HS-27A (cell line): ENCODE measurements around the gene RTN4RL2.

Experiments used
- DNase-seq: peaks from one replicate; pipeline ENCODE4 v3.0.0-alpha.2; 2012; ENCODE audit warnings: low read depth, missing footprints

Gene RTN4RL2

DNA sequence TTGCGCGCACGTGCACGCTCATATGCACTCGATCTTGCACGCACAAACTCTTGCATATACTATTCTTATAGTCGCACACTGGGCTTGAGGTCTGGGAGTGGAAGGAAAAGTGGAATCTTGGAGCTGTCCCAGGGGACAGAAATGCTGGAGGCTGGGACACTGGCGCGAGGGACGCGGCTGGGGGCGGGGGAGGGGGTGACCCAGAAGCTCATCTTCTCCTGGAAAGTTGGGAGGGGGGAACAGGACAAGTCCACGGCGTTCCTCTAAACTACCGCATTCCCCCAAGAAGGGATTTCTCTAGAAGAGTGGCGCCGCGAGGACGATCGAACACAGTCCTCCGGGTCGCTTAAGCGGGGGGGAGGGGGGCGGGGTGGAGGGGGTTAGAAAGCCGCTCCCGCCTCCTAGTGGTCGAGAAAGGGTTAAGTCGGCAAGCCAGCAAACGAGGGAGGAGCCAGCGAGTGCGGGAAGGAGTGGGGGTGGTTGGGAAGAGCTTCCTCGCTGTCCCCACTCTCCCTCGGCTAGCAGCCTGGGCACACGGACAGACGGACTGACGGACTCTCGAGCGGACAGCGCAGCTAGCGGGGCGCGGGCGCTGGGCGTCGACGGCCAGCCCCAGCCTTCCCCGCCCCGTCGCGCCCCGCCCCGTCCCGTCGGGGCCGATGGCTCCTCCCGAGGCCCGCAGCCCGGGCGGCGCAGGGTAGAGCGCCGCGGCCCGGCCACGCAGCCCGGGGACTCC is at the start of gene RTN4RL2:
Gene RTN4RL2, plus strand, starts transcription at position 507 of the 736 bp plus-strand sequence. CDS start 338 bp downstream, outside the sequence.
- DNase-seq = no peak

DNA sequence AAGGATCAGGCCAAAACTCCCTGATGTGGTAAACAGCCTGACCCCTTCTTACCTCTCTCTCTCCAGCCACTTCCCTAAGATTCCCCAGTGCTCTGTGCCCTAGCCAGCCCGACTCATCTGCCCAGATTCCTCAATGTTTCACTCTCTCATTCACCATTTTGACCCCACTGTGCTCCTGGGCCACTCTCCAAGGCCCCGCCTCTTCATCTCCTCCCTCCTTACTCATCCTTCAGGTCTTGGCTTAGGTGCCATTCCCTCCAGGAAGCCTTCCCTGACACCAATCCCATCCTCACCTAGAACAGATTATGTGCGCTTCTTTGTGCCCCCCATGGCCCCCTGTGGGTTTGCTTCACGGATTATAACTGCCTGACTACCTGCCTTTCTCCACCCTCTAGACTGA is 46.6 kb upstream of the RTN4RL2 start:
- DNase-seq = no peak

GRCh38 chr11:57414612-57415212 is 45.6 kb upstream of the RTN4RL2 start:
- no peak for DNase-seq

GRCh38 chr11:57416436-57416835 is 43.9 kb upstream of the RTN4RL2 start:
- no peak for DNase-seq

GRCh38 chr11:57417056-57417455 is 43.3 kb upstream of the RTN4RL2 start:
- no peak for DNase-seq

DNA sequence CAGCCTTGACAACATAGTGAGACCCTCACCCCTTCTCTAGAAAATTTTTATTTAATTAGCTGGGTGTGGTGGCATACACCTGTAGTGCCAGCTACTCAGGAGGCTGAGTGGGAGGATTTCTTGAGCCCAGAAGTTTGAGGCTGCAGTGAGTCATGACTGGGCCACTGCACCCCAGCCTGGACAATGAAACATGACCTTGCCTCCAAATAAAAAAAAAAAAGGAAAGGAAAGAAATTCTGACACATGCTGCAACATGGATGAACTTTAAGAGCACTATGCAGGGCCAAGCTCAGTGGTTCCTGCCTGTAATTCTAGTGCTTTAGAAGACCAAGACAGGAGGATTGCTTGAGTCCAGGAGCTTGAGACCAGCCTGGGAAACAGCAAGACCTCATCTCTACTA is 42.2 kb upstream of the RTN4RL2 start:
- no peak for DNase-seq

DNA sequence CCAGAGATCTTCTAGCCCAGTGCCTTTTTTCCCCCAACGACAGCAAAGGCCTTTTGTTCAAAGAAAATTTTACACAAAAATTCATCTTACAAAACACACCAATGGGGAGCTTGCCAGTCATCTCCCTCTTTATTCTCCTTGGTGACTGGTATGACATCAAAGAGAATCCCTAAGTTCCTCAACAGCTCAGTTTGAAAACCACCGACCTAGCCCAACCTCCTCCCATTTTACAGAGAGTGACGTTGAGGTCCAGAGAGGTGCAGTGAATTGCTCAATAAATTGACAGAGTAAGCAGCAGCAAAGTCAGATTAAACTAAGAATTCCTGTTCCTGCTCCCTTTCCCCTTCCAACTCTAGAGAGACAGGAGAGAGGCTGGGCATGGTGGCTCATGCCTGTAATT is 41.2 kb upstream of the RTN4RL2 start:
- DNase-seq = no peak

- no peak for DNase-seq
These were observed 39.3 kb upstream of the RTN4RL2 start for GRCh38 chr11:57421066-57421465.

- DNase-seq = no peak
These were observed 38.5 kb upstream of the RTN4RL2 start for GRCh38 chr11:57421805-57422204.

DNA sequence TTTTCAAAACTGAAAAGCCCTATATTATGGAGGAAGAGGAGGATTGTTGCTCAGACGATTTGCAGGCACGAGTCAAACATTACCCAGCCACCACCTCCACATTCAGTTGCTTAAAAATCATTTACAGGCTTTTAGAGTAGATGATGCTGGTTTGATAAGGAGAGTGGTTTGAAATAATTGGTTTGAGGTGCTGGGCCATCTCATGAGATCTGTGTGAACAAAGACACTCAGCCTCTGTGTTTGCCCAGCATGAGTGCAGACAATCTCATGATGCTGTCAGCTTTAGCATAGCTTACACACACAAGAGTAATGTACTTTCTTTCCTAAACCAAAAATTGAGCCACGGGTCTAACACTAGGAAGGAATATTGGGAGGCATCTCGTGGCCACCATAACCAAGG is 37.7 kb upstream of the RTN4RL2 start:
- no peak for DNase-seq

DNA sequence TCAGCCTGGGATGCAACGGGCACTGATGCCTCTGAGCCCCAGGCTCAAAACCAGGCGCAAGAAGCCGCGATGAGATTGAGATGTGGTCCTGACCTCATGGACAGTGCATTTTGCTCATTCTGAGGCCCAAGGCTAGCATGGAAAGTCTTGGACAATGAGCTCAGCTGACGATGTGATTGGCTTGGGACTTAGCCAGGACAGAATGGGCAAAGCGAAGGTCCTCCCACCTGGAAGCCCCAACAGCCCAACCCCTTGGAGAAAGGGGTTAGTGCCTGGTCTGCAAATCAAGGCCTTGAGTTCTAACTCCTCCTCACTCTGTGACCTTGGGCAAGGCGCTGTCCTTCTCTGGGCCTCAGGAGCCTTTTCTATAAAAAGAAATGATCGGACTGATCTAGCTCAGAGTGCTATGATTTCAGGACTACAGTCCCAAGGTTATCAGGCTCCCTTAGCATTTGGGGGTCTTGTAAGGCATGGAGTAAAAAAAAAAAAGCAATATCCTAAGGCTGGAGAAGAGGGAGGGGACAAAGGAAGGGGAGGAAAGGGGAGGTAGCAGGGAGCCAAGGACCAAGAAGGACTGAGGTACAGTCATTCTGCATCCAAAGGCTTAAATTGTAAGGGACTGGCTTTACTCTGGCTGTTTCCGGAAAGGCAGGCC is 36.1 kb upstream of the RTN4RL2 start:
- DNase-seq = no peak

- DNase-seq = peak; percentile 89
These were observed 35.4 kb upstream of the RTN4RL2 start for GRCh38 chr11:57424792-57425564.

DNA sequence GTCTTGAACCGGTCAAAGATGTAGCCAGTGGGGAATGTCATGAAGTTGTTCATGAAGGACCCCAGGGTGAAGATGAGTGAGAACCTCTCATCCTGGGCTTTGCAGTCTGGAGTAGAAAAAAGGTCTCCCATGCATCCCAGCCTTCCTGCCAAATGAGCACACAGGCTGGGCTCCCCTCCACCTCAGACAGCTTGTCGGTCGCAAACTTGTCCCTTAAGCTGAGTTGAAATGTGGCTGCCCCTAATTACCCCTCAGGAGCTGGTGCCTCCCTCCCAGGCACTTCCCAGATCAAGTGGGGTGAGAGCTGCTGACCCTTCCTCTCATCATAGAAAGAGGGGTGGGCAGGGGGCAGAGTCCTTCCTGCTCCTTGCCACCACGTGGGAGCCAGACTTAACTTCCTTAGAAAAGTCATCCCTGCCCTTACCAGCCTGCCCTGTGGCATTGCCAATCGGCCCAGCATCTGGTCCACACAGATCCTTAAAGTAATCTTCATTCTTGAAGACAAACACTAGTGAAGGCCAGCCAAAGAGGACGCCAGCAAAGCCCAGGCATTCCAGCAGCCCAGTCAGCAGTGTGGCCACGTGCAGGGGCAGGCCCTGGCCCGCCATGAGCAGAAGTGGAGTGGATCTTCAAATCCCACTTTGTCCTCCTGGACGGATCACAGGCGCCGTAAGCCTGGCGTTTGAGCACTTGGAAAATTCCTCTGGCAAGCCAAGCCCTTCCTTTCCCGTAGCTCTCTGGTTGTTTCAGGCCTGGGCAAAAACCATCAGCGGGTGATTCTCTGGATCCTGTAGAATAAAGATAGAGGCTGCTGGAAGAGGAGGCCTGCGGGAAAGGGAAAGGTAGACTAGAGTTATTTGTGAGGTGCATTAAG is 34.5 kb upstream of the RTN4RL2 start:
- no peak for DNase-seq

- no peak for DNase-seq
These were observed 33.8 kb upstream of the RTN4RL2 start for GRCh38 chr11:57426439-57426928.

GRCh38 chr11:57426929-57427726 is 33.2 kb upstream of the RTN4RL2 start, which contains the start of gene SLC43A3:
Gene SLC43A3 (minus strand): TSS chr11:57427121. CDS start chr11:57426172, 949 bp downstream.
- DNase-seq = peak; percentile 91

- DNase-seq = no peak
These were observed 32.6 kb upstream of the RTN4RL2 start for GRCh38 chr11:57427727-57428082.

DNA sequence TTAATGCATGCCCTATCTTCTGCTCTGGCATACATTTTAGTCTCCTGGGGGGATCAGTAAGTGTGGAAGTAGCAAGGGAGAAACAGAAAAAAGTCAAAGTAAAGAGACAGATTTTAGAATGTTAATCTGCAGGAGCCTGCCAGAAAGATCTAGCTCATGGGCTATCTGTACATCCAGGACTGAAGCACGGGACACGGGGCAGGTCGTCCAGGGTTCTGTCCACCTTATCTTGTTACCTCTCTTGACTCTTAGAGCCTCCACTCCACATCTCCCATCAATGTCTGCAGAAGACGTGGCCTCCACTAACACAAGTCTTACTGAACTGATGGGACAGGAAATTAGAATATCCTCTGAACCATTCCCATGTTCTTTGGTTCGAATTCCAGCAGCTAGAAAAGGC is 31.7 kb upstream of the RTN4RL2 start:
- no peak for DNase-seq

DNA sequence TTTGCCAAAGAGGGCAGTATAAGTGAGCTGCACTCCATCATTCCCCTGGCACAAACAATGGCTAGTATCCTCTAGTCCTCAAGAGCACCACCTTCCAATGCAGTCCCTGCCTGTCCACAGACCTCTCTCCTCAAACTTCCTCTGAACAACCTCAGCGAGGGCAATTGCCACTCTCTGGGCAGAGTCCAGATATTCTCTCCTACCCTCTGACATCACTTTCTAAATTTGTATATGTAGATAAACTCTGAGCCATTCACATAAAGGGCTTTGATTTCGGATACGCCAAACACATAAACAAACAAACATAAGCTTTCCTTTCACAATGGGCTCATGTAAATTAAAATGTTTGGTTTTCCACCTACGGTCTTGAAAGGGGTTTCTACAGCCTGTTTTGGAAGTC is 30.4 kb upstream of the RTN4RL2 start:
- no peak for DNase-seq

DNA sequence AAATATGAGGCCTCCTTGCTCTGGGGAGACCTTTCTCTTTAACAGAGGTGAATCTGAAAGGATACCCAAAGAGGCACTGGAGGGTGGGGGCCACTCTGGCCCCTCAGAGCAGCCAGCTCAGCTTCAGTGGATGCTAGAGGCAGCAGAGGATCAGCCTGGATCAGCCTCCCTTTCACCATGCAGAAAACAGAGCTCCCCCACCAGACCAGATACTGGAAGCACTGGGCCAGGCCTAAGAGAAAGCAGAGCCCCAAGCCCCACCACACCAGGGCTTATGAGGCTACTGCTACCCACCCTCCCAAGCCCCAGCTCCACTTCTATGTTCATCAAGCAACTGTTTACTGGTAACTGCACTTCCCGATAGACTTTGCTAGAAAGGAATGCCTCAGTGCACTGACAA is 29.4 kb upstream of the RTN4RL2 start:
- no peak for DNase-seq

GRCh38 chr11:57432149-57432561 is 28.2 kb upstream of the RTN4RL2 start:
- DNase-seq = no peak
